KMS-11 (cell line): Measurements from ENCODE around the gene AGPAT1.

Experiments
- H2AFZ ChIP-seq: fragments of 200-600 bp; sonication (generic); 2 replicates; pipeline ENCODE4 v1.6.1; 2016; ENCODE audit warnings: antibody characterized with exemption, mixed run types, low read depth
- H3K27ac ChIP-seq: fragments of 200-600 bp; sonication (generic); 2 replicates; pipeline ENCODE4 v1.6.1; 2016; ENCODE audit warnings: mild to moderate bottlenecking, mixed run types
- H3K27me3 ChIP-seq: fragments of 200-600 bp; sonication (generic); 2 replicates; pipeline ENCODE4 v1.6.1; 2017; ENCODE audit warnings: mild to moderate bottlenecking, low read depth, mixed run types, moderate library complexity; ENCODE audit not compliant: insufficient read depth
- H3K36me3 ChIP-seq: fragments of 200-600 bp; sonication (generic); 2 replicates; pipeline ENCODE4 v1.6.1; 2017; ENCODE audit warnings: mild to moderate bottlenecking, mixed run types; ENCODE audit not compliant: insufficient read depth
- H3K4me1 ChIP-seq: fragments of 200-600 bp; sonication (generic); 2 replicates; pipeline ENCODE4 v1.6.1; 2016; ENCODE audit warnings: mild to moderate bottlenecking, low read depth, mixed run types; ENCODE audit not compliant: poor library complexity, severe bottlenecking
- H3K4me2 ChIP-seq: fragments of 200-600 bp; sonication (generic); 2 replicates; pipeline ENCODE4 v1.7.0; 2016; ENCODE audit warnings: mild to moderate bottlenecking, mixed run types
- H3K4me3 ChIP-seq: fragments of 200-600 bp; sonication (generic); IDR thresholded peaks from 2 replicates; pipeline ENCODE4 v1.6.1; 2017; ENCODE audit warnings: low read depth, low read length, mixed read lengths; ENCODE audit not compliant: insufficient read depth
- H3K79me2 ChIP-seq: fragments of 200-600 bp; sonication (generic); 2 replicates; pipeline ENCODE4 v1.6.1; 2016; ENCODE audit warnings: low read depth, mixed run types; ENCODE audit not compliant: insufficient read depth
- H3K9ac ChIP-seq: fragments of 200-600 bp; sonication (generic); 2 replicates; pipeline ENCODE4 v1.6.1; 2016; ENCODE audit warnings: mild to moderate bottlenecking, mixed run types
- H4K20me1 ChIP-seq: fragments of 200-600 bp; sonication (generic); 2 replicates; pipeline ENCODE4 v1.6.1; 2016; ENCODE audit warnings: mild to moderate bottlenecking, mixed run types; ENCODE audit not compliant: insufficient read depth
- TF ChIP-seq, protein P1 (sequence below): fragments of 200-600 bp; sonication (generic); conservative IDR thresholded peaks from 2 replicates; pipeline ENCODE4 v1.6.1; 2017; ENCODE audit warnings: low read depth, mild to moderate bottlenecking, antibody characterized with exemption, low read length, moderate library complexity, mixed read lengths

AGPAT1 gene

GRCh38 chr6:32149092-32149755 is 26.7 kb downstream of the AGPAT1 start:
- H3K79me2 ChIP-seq, result no peaks in the 10 kb centered on the region
- no peaks in the 10 kb centered on the region for H4K20me1 ChIP-seq
- peaks cover 6% of the 10 kb centered on the region; the same call in 1 of the 2 replicates for H3K27me3 ChIP-seq
- no peak overlapping the region for H2AFZ ChIP-seq
- TF ChIP-seq, protein P1, sequence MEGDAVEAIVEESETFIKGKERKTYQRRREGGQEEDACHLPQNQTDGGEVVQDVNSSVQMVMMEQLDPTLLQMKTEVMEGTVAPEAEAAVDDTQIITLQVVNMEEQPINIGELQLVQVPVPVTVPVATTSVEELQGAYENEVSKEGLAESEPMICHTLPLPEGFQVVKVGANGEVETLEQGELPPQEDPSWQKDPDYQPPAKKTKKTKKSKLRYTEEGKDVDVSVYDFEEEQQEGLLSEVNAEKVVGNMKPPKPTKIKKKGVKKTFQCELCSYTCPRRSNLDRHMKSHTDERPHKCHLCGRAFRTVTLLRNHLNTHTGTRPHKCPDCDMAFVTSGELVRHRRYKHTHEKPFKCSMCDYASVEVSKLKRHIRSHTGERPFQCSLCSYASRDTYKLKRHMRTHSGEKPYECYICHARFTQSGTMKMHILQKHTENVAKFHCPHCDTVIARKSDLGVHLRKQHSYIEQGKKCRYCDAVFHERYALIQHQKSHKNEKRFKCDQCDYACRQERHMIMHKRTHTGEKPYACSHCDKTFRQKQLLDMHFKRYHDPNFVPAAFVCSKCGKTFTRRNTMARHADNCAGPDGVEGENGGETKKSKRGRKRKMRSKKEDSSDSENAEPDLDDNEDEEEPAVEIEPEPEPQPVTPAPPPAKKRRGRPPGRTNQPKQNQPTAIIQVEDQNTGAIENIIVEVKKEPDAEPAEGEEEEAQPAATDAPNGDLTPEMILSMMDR, result no peak
- H3K27ac ChIP-seq, result no peak overlapping the region
- no peak overlapping the region for H3K4me3 ChIP-seq
- no peaks in the 10 kb centered on the region for H3K36me3 ChIP-seq
- H3K4me1 ChIP-seq, result no peaks in the 10 kb centered on the region
- H3K4me2 ChIP-seq, result no peak overlapping the region
- H3K9ac ChIP-seq, result no peak overlapping the region

GRCh38 chr6:32148289-32149091 is 27.4 kb downstream of the AGPAT1 start:
- Histone ChIP-seq H3K4me2 (no peak overlapping the region), H3K4me1 (no peaks in the 10 kb centered on the region), H4K20me1 (no peaks in the 10 kb centered on the region), H2AFZ (no peak overlapping the region), H3K27me3 (peaks cover 6% of the 10 kb centered on the region; the same call in 1 of the 2 replicates), H3K36me3 (no peaks in the 10 kb centered on the region), H3K79me2 (no peaks in the 10 kb centered on the region), H3K4me3 (no peak overlapping the region), H3K27ac (no peak overlapping the region), H3K9ac (no peak overlapping the region)
- TF ChIP-seq, protein P1, result no peak

DNA sequence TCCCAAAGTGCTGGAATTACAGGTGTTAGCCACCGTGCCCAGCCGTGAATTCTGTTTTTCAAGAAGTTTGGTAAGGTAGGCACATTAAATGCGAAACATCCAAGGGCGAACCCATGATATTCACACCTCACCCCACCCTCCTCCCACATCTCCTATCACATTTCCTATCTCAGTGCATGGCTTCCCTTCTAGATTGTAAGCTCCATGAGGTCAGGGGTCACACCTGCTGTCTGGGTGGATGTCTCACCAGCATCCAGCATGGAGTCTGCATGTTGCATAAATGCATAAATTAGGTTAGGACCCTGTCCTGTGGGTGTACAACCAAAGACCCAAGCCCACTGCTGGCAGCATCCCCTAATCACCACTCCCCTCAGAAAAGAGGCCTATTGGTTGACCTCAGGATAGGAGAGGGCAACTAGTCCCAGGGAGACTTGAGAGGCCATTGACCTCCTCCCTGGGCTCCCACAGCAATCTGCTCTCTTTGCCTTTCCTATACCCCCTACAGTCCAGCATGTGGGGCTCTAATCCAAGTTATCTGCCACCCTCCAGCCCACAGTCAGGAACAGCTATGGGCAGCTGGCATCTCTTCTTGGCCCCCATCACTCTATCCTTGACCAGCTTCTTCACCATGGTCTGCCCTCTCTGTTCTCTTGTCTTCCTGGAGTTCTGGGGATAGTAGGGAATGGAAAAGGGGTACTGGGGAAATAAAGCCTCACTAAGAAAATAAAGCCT is 28.3 kb downstream of the AGPAT1 start:
- peaks cover 1% of the 10 kb centered on the region; the same call in 1 of the 2 replicates for H3K27me3 ChIP-seq
- no peaks in the 10 kb centered on the region for H3K36me3 ChIP-seq
- no peak overlapping the region for H2AFZ ChIP-seq
- H4K20me1 ChIP-seq, result no peaks in the 10 kb centered on the region
- no peaks in the 10 kb centered on the region for H3K4me1 ChIP-seq
- H3K9ac ChIP-seq, result no peak overlapping the region
- H3K27ac ChIP-seq, result no peak overlapping the region
- no peak overlapping the region for H3K4me3 ChIP-seq
- no peak overlapping the region for H3K4me2 ChIP-seq
- no peaks in the 10 kb centered on the region for H3K79me2 ChIP-seq
- TF ChIP-seq, protein P1, result no peak

DNA sequence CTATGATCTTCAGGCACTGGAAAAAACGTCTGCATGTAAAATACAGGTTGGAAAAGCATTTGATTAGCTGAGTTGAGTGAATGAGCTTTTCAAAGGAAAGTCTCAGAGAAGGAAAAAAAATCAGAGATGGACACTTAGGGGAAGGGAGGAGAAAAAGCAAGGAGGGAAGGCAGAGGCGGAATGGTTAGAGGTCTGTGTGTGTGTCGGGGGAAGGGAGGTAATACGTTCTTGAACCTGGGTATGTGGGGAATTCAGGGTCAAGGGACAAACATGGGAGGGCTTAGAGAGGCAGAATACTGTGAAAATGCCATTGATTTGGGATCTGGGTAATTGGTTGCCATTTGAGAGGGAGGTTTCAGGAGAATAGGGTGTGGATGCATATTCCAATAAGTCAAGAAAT is 29.2 kb downstream of the AGPAT1 start:
- H3K79me2 ChIP-seq, result no peaks in the 10 kb centered on the region
- H4K20me1 ChIP-seq, result no peaks in the 10 kb centered on the region
- TF ChIP-seq, protein P1, result no peak
- no peaks in the 10 kb centered on the region for H3K4me1 ChIP-seq
- no peak overlapping the region for H2AFZ ChIP-seq
- H3K4me2 ChIP-seq, result no peak overlapping the region
- H3K27ac ChIP-seq, result no peak overlapping the region
- no peak overlapping the region for H3K9ac ChIP-seq
- no peak overlapping the region for H3K4me3 ChIP-seq
- H3K36me3 ChIP-seq, result no peaks in the 10 kb centered on the region
- H3K27me3 ChIP-seq, result no peaks in the 10 kb centered on the region
